ENCODE measurements around the gene PAK3. TPM values are rescaled to one million over a fixed set of nuclear protein-coding genes. Genes with fewer than 3 reads are reported as not detected.

PAK3 gene
- total and polyA plus RNA-seq, 12 donors, result 0.68 to 10.3 (median 3.5) TPM

DNA sequence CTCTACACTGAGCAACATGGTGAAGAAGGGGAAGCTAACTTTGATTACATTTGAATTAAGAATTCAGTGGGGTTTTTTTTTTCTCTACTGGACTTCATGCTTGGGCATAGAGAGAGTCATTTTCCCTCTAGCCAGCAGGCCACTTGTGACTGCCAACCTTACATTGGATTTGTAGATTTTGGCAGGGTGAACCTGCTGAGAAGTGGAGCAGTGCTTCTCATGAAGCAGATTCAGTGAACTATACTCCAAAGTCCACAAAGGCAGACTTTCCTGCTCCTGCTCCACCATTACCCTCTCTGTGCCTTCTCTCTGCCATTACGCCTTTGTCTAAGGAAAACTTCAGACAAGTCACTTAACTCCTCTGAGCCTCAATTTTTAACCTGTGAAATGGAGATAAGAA is 69.9 kb downstream of the PAK3 start:
- no peak overlapping the region for H3K27ac ChIP-seq
- TF ChIP-seq, protein P1, sequence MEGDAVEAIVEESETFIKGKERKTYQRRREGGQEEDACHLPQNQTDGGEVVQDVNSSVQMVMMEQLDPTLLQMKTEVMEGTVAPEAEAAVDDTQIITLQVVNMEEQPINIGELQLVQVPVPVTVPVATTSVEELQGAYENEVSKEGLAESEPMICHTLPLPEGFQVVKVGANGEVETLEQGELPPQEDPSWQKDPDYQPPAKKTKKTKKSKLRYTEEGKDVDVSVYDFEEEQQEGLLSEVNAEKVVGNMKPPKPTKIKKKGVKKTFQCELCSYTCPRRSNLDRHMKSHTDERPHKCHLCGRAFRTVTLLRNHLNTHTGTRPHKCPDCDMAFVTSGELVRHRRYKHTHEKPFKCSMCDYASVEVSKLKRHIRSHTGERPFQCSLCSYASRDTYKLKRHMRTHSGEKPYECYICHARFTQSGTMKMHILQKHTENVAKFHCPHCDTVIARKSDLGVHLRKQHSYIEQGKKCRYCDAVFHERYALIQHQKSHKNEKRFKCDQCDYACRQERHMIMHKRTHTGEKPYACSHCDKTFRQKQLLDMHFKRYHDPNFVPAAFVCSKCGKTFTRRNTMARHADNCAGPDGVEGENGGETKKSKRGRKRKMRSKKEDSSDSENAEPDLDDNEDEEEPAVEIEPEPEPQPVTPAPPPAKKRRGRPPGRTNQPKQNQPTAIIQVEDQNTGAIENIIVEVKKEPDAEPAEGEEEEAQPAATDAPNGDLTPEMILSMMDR (IDR thresholded peaks at IDR 0.05), result no peak
- no peak for TF ChIP-seq POLR2A (IDR thresholded peaks at IDR 0.05)
- intact Hi-C loops (cut with DNase I), result no loop called here
- no peak for DNase-seq
- H3K36me3 ChIP-seq (replicated peaks in 1 of 2), result no peaks in the 10 kb centered on the region
- H3K4me1 ChIP-seq (replicated peaks in 1 of 2), result no peaks in the 10 kb centered on the region
- 89 to 96% (median 93%) methylated on average over 1 of the region's 1 CpG for WGBS, 4 donors
- H3K4me3 ChIP-seq, result no peak overlapping the region
- H3K27me3 ChIP-seq, result peaks cover 27% of the 10 kb centered on the region
- H3K9me3 ChIP-seq (replicated peaks in 1 of 3), result no peaks in the 10 kb centered on the region

GRCh38 chrX:111167334-111167733 is 71.3 kb downstream of the PAK3 start:
- Histone ChIP-seq H3K36me3 (replicated peaks in 1 of 2) (no peaks in the 10 kb centered on the region), H3K4me1 (replicated peaks in 1 of 2) (no peaks in the 10 kb centered on the region), H3K27me3 (peaks cover 23% of the 10 kb centered on the region), H3K4me3 (no peak overlapping the region), H3K9me3 (replicated peaks in 1 of 3) (no peaks in the 10 kb centered on the region), H3K27ac (no peak overlapping the region)
- 60 to 72% (median 65%) methylated on average over 2 to 3 of the region's 3 CpGs for WGBS, 4 donors
- TF ChIP-seq, protein P1 (IDR thresholded peaks at IDR 0.05), result no peak
- TF ChIP-seq POLR2A (IDR thresholded peaks at IDR 0.05), result no peak
- DNase-seq, result no peak
- intact Hi-C loops (cut with DNase I), result no loop called here

DNA sequence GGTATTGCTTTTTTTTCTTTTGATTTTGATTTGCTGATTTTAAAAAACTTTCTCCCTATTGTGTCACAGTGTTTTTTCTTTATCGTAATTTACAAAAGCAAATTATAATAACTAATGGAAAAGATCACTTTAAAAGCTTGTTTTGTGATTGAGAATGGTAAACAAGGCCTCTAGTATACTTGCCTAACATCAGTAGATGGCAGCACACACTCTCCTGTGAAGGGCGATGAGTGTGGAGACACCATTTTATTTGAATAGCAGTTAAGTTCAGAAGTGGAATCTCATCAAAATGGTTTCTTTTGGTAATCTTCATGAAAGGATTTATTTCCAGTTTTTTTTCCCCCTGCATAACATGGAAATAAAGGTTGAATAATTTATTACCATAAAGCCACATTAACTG is 72.3 kb downstream of the PAK3 start:
- H3K4me3 ChIP-seq, result no peak overlapping the region
- H3K36me3 ChIP-seq (replicated peaks in 1 of 2), result no peaks in the 10 kb centered on the region
- H3K27ac ChIP-seq, result no peak overlapping the region
- H3K9me3 ChIP-seq (replicated peaks in 1 of 3), result no peaks in the 10 kb centered on the region
- H3K4me1 ChIP-seq (replicated peaks in 1 of 2), result no peaks in the 10 kb centered on the region
- TF ChIP-seq, protein P1 (IDR thresholded peaks at IDR 0.05), result peak in 1 of 6 experiments; percentile 22
- TF ChIP-seq POLR2A (IDR thresholded peaks at IDR 0.05), result no peak
- DNase-seq, result peak in 2 of 7 donors; percentile 2 to 6
- 48 to 79% (median 56%) methylated on average over 2 of the region's 2 CpGs for WGBS, 4 donors
- peaks cover 23% of the 10 kb centered on the region for H3K27me3 ChIP-seq
- intact Hi-C loops (cut with DNase I), result no loop called here

GRCh38 chrX:111169141-111169540 is 73.2 kb downstream of the PAK3 start:
- peaks cover 25% of the 10 kb centered on the region for H3K27me3 ChIP-seq
- intact Hi-C loops (cut with DNase I), result no loop called here
- no peak overlapping the region for H3K27ac ChIP-seq
- no peaks in the 10 kb centered on the region for H3K4me1 ChIP-seq (replicated peaks in 1 of 2)
- 50 to 82% (median 64%) methylated on average over 2 of the region's 2 CpGs for WGBS, 4 donors
- DNase-seq, result no peak
- no peak overlapping the region for H3K4me3 ChIP-seq
- no peaks in the 10 kb centered on the region for H3K9me3 ChIP-seq (replicated peaks in 1 of 3)
- H3K36me3 ChIP-seq (replicated peaks in 1 of 2), result no peaks in the 10 kb centered on the region
- TF ChIP-seq POLR2A (IDR thresholded peaks at IDR 0.05), result no peak

- no peak overlapping the region for H3K4me3 ChIP-seq
- no peaks in the 10 kb centered on the region for H3K4me1 ChIP-seq (replicated peaks in 1 of 2)
- WGBS, 4 donors, result 32 to 67% (median 49%) methylated on average over 1 of the region's 1 CpG
- intact Hi-C loops (cut with DNase I), result no loop called here
- H3K27ac ChIP-seq, result no peak overlapping the region
- TF ChIP-seq, protein P1 (IDR thresholded peaks at IDR 0.05), result no peak
- no peak for TF ChIP-seq POLR2A (IDR thresholded peaks at IDR 0.05)
- no peaks in the 10 kb centered on the region for H3K9me3 ChIP-seq (replicated peaks in 1 of 3)
- H3K36me3 ChIP-seq (replicated peaks in 1 of 2), result no peaks in the 10 kb centered on the region
- no peak for DNase-seq
- H3K27me3 ChIP-seq, result peaks cover 22% of the 10 kb centered on the region
Observed at GRCh38 chrX:111170017-111170416, 74.0 kb downstream of the PAK3 start.

Measured in adrenal gland (tissue), 12 donors.